Stromal cell of bone marrow (primary cell): Measurements from ENCODE around the gene TSPAN5.
"Not testable (repeated sequence)": the region's sequence is repeated elsewhere in the genome, so short reads cannot be mapped to it uniquely, and the experiment has no call there.

Source experiments
- DNase-seq: peaks from one replicate; pipeline ENCODE4 v3.0.0-alpha.2; 2012; ENCODE audit warnings: low read depth

The TSPAN5 gene

DNA sequence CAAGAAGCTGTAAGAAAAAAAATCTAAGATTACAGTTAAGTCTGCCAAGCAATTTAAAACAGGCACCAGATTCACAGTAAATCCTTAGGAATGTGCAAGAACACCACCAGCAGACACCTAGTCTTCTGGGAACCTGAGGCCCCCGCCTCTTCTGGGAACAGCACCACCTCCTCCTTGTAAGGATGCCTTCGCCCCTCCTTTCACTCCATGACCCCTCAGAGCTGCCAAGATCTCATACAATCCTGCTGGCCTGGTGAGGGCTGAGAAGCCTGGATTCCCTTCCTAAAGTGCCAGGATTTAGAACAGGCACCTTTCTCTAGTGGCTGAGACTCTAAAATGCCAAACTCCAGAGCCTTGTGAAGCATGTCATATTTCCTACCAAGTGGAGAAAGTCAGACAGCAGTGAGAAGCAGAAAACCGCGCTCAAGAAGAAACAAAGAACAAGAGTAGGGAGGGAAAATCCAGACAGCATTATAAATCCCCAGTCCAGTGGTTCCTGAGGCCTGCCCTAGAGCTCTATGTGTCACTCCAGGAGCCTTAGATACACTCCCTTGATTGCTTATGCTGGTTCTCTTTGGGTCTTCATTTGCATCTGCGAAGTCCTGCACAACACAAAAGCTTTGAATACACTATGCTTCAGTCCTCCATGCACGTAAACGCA lies 166.4 kb downstream of the TSPAN5 start:
- DNase-seq = no peak

DNA sequence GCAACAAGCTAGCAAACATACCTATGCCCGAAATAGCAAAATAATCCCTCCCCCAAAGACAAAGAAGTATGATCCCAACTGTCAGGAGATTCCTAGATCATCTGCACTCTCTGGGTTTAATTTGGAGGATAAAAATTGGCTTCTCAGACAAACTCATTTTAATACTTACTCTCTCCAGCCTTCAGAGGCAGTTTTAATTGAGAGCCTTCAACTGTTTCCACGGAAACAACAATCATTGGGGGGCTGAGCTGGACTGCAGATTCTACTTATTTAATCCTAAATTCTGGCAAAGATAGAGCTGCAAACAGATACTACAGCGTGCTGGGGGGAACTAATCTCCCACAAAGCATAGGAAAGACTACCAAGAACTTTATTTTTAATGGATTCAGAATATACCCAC lies 168.2 kb downstream of the TSPAN5 start:
- no peak for DNase-seq

- no peak for DNase-seq
Observed at GRCh38 chr4:98485816-98486345, 172.5 kb downstream of the TSPAN5 start.

DNA sequence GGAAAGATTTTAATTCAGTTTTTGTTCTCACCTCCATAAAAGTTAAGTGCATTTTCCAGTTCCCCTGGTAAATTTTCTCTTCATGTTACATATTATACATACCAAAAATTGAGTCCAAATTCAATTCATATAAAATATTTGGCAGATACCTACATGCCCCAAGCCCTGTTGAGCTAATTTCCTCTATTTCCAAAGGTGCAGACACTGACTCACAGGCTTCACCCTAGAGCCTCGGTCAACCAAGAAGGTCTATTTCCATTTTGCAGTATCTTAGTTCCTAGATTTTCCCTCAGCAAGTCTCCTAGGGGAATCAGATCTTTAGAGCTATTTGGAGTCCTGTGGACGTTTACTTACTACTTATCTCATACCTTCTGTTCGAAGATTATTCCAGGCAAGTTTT lies 174.4 kb downstream of the TSPAN5 start:
- no peak for DNase-seq

GRCh38 chr4:98482847-98483806 lies 175.3 kb downstream of the TSPAN5 start:
- DNase-seq = no peak

GRCh38 chr4:98482503-98482846 lies 175.9 kb downstream of the TSPAN5 start:
- no peak for DNase-seq

- DNase-seq = no peak
Observed at GRCh38 chr4:98481167-98481566, 177.2 kb downstream of the TSPAN5 start.

DNA sequence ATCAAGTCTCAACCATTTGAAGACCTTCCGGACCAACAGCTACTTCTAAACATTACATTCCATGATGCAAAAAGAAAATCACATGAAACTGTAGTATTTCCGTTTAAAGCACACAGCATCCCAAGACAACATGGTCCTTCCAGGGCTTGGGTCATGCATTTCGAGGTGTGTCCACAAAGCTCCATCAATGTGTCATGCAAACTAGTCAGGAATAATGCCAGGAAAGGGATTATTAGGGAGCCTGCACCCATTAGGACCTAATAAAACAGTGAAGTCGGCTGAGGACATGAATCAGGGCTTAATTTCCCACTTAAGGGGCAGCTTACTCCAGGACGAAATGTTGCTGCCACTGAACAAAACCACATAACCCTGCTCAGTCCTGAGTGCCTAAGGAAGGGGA lies 177.9 kb downstream of the TSPAN5 start:
- DNase-seq = no peak

- not testable (repeated sequence) for DNase-seq
Observed at GRCh38 chr4:98479590-98479989, 178.8 kb downstream of the TSPAN5 start.

GRCh38 chr4:98476891-98477290 lies 181.5 kb downstream of the TSPAN5 start:
- DNase-seq = no peak

DNA sequence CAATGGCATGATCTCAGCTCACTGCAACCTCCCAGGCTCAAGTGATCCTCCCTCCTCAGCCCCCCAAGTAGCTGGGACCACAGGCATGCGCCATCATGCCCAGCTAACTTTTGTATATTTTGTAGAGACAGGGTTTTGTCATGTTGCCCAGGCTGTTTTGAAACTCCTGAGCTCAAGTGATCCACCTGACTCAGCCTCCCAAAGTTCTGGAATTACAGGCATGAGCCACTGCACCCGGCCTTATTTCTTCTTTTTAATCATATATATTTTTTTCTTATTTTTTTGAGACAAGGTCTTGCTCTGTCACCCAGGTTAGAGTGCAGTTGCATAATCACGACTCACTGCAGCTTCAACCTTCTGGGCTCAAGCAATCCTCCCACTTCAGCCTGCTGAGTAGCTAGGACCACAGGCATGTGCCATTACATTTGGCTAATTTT lies 184.0 kb downstream of the TSPAN5 start:
- DNase-seq = peak; percentile 57

GRCh38 chr4:98473046-98473445 lies 185.4 kb downstream of the TSPAN5 start:
- peak; percentile 54 for DNase-seq

DNA sequence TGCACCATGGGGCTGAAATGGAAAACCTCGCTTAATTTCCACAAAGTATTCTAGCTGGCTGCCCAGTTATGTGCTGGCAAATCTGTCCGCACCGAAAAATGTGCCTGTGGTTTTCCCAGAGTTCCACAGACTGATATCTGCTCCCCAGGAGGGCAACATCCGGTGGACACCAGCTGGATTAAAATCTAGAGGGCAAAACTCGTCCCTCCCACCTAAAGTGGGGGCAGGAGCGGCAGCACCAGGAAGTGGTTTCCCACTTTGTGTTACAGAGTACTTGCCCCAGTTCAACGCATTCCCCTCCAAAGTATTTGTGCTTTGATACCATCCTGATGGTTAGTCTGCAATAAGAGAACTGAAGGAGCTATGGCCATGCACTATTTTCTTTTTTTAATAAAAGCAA lies 187.6 kb downstream of the TSPAN5 start:
- peak; percentile 45 for DNase-seq

DNA sequence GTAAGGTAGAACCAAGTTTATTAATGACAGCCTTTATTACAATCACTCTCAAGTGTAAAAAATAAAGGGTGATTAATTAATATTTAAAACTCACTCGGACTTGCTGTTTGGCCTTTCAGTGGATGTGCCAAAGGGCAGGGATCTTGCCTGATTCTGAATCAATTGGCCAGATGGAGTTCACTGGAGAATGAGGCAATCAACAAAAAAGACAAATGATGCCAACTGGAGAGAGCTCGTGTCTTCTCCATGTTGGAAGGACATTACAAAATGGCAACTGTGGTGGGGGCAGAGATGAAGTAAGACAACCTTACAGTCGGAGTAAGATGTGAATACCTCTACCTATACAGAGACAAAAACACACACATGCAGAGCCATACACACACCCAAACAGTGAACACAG lies 188.0 kb downstream of the TSPAN5 start:
- DNase-seq = no peak

DNA sequence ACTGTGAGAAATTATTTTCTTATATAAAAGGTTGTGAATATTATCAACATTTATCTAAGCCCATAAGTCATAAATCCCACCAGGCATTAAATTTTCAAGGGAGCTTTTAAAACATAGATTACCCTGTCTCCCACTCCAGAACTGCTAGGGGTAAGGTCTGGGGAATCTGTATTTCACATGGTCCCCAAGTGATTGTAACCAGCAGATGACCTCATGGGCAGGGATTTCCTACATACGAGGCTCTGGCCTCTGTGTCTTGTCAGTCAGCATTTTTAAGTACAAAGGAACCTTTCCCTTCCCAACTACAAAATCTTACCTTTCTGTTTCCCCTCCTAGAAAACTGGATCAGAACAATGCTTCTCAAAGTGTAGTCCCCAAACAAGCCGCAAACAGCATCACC lies 188.6 kb downstream of the TSPAN5 start:
- DNase-seq = no peak

GRCh38 chr4:98468709-98469108 lies 189.7 kb downstream of the TSPAN5 start:
- DNase-seq = peak; percentile 49

- DNase-seq = peak; percentile 77
Observed at GRCh38 chr4:98467627-98468072, 190.8 kb downstream of the TSPAN5 start.

- DNase-seq = no peak
Observed at GRCh38 chr4:98466868-98467599, 191.4 kb downstream of the TSPAN5 start.

GRCh38 chr4:98462487-98462886 lies 195.9 kb downstream of the TSPAN5 start:
- DNase-seq = no peak

GRCh38 chr4:98461121-98461865 lies 197.1 kb downstream of the TSPAN5 start:
- not testable (repeated sequence) for DNase-seq

GRCh38 chr4:98457422-98457821 lies 201.0 kb downstream of the TSPAN5 start:
- not testable (repeated sequence) for DNase-seq

GRCh38 chr4:98452091-98452490 lies 206.3 kb downstream of the TSPAN5 start:
- no peak for DNase-seq
